ENCODE data around the gene PHAF1. TPM values are rescaled to one million over a fixed set of nuclear protein-coding genes. Genes with fewer than 3 reads are reported as not detected.

PHAF1 gene
- total RNA-seq, 1 donor from 2014 or later, result 27.1 TPM

DNA sequence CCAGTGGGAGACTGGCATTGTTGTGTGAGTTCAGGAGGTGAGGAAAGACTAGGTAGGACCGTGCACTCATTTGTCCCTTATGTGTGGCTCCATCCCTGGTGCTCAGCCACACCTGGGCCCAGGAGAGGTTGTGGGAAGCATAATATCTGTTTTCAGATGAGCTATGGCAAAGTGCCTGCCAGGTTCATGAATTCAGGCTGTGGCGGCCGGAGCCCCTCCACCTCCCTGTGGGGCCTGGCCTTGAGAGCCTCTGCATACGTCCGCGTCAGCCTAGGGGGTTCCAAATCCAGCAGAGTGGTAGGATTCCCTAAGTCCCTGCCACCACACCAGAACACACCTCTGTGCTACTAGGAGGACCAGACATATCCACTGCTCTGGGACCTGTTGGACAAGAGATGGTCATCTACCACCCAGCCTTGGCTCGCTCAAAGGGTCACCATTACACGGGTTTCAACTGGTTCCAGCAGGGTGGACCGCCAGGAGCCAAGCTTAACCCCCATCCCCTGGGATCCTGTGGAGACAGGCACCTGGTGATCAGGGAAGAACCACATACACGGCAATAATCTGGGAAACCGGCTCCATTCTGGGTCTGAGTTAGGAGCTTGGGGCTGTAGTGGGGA lies 39.0 kb downstream of the PHAF1 start:
- no peak overlapping the region for H3K27ac Mint-ChIP-seq (ENCODE audit: unreplicated experiment)
- DNase-seq, result no peak
- TF ChIP-seq CTCF (IDR thresholded peaks at IDR 0.05; ENCODE audit: partially characterized antibody, unreplicated experiment), result no peak
- H3K4me3 Mint-ChIP-seq (ENCODE audit: unreplicated experiment), result peak overlapping the region; percentile 14
- peaks cover 9% of the 10 kb centered on the region for H3K36me3 Mint-ChIP-seq (ENCODE audit: unreplicated experiment)
- peaks cover 20% of the 10 kb centered on the region for H3K27me3 Mint-ChIP-seq (ENCODE audit: unreplicated experiment)
- H3K4me1 Mint-ChIP-seq (ENCODE audit: low read depth, unreplicated experiment), result peaks cover 3% of the 10 kb centered on the region
- H3K9me3 Mint-ChIP-seq (ENCODE audit: unreplicated experiment), result peaks cover 3% of the 10 kb centered on the region

GRCh38 chr16:67149276-67150046 lies 39.7 kb downstream of the PHAF1 start:
- peaks cover 3% of the 10 kb centered on the region for H3K9me3 Mint-ChIP-seq (ENCODE audit: unreplicated experiment)
- peaks cover 24% of the 10 kb centered on the region for H3K27me3 Mint-ChIP-seq (ENCODE audit: unreplicated experiment)
- H3K4me1 Mint-ChIP-seq (ENCODE audit: low read depth, unreplicated experiment), result peaks cover 3% of the 10 kb centered on the region
- peaks cover 9% of the 10 kb centered on the region for H3K36me3 Mint-ChIP-seq (ENCODE audit: unreplicated experiment)
- no peak for DNase-seq
- TF ChIP-seq CTCF (IDR thresholded peaks at IDR 0.05; ENCODE audit: partially characterized antibody, unreplicated experiment), result no peak
- no peak overlapping the region for H3K4me3 Mint-ChIP-seq (ENCODE audit: unreplicated experiment)
- no peak overlapping the region for H3K27ac Mint-ChIP-seq (ENCODE audit: unreplicated experiment)

DNA sequence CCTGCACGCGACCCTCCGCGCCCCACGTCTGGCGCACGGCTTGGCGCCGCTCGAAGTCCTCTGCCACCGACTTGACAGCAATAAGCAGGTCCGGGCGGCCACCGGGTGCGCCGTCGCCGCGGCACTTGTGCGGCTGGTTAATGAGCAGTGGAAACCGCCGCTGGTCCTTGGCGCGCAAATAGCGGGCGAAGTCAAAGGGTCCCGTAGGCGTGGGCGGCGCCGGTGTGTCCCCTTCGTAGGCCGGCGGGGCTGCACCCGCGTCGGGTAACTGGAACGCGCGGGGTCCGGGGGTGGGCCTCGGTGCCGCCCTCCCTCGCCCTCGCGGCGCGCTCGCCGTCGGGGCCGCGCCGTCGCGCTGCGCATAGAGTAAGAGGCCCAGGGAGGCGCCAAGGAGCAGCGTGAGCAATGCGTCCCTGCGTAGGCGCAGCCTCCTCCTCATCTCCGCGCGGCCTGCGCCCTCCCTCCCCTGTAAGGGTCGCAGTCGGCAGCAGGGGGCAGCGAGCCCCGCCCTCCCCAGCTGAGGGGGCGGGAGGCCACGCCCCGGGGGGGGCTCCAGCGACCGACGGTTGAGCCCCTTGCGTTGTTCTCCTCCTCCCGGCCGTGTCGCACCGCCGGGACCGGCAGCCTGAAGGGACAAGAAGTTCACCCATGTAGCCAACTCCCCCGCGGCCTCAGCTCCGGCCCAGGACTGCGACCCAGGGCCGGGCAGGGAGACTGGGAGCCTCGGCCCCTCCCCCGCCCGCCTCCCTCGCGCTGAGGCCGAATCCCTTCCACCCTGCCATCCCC lies 40.5 kb downstream of the PHAF1 start:
- H3K27ac Mint-ChIP-seq (ENCODE audit: unreplicated experiment), result no peak overlapping the region
- peaks cover 24% of the 10 kb centered on the region for H3K27me3 Mint-ChIP-seq (ENCODE audit: unreplicated experiment)
- peak; percentile 60 for TF ChIP-seq CTCF (IDR thresholded peaks at IDR 0.05; ENCODE audit: partially characterized antibody, unreplicated experiment)
- peaks cover 9% of the 10 kb centered on the region for H3K36me3 Mint-ChIP-seq (ENCODE audit: unreplicated experiment)
- H3K4me3 Mint-ChIP-seq (ENCODE audit: unreplicated experiment), result no peak overlapping the region
- peak; percentile 67 for DNase-seq
- H3K4me1 Mint-ChIP-seq (ENCODE audit: low read depth, unreplicated experiment), result peaks cover 3% of the 10 kb centered on the region
- peaks cover 3% of the 10 kb centered on the region for H3K9me3 Mint-ChIP-seq (ENCODE audit: unreplicated experiment)

GRCh38 chr16:67150833-67151396 lies 41.2 kb downstream of the PHAF1 start, which contains the start of gene B3GNT9:
Gene B3GNT9 (minus strand): TSS chr16:67150998. CDS start chr16:67150485, 513 bp downstream.
- H3K36me3 Mint-ChIP-seq (ENCODE audit: unreplicated experiment), result peaks cover 9% of the 10 kb centered on the region
- no peak for TF ChIP-seq CTCF (IDR thresholded peaks at IDR 0.05; ENCODE audit: partially characterized antibody, unreplicated experiment)
- no peak within 1 kb of the TSS for H3K27ac Mint-ChIP-seq (ENCODE audit: unreplicated experiment)
- H3K9me3 Mint-ChIP-seq (ENCODE audit: unreplicated experiment), result peaks cover 3% of the 10 kb centered on the region
- H3K27me3 Mint-ChIP-seq (ENCODE audit: unreplicated experiment), result peaks cover 24% of the 10 kb centered on the region
- DNase-seq, result peak; percentile 41
- H3K4me3 Mint-ChIP-seq (ENCODE audit: unreplicated experiment), result peak within 1 kb of the TSS; percentile 67
- H3K4me1 Mint-ChIP-seq (ENCODE audit: low read depth, unreplicated experiment), result peaks cover 3% of the 10 kb centered on the region
